GM18873 (cell line): Measurements from ENCODE around the gene CFAP92.

ENCODE experiments used
- ATAC-seq: cut with Tn5 transposase; IDR thresholded peaks from one replicate; pipeline ENCODE4 v1.9.1; 2021; ENCODE audit warnings: mild to moderate bottlenecking, moderate library complexity, moderate number of reproducible peaks; ENCODE audit not compliant: unreplicated experiment, low FRiP score

The CFAP92 gene

GRCh38 chr3:128992926-128993460 lies 883 bp downstream of the CFAP92 start:
- no peak for ATAC-seq

- no peak for ATAC-seq
Measured at GRCh38 chr3:128991355-128991895, 2.5 kb downstream of the CFAP92 start.

- no peak for ATAC-seq
Measured at GRCh38 chr3:128988286-128988685, 5.6 kb downstream of the CFAP92 start.

- no peak for ATAC-seq
Measured at GRCh38 chr3:128987302-128988100, 6.4 kb downstream of the CFAP92 start.

GRCh38 chr3:128984596-128984995 lies 9.3 kb downstream of the CFAP92 start:
- ATAC-seq, result no peak

- ATAC-seq, result no peak
Measured at GRCh38 chr3:128983293-128984069, 10.4 kb downstream of the CFAP92 start.

- no peak for ATAC-seq
Measured at GRCh38 chr3:128975276-128975675, 18.6 kb downstream of the CFAP92 start.

- no peak for ATAC-seq
Measured at GRCh38 chr3:128973988-128974564, 19.8 kb downstream of the CFAP92 start.

GRCh38 chr3:128971421-128972100 lies 22.3 kb downstream of the CFAP92 start:
- no peak for ATAC-seq

GRCh38 chr3:128970740-128971047 lies 23.2 kb downstream of the CFAP92 start:
- ATAC-seq, result no peak

GRCh38 chr3:128969993-128970739 lies 23.7 kb downstream of the CFAP92 start:
- ATAC-seq, result no peak

GRCh38 chr3:128967748-128968355 lies 26.0 kb downstream of the CFAP92 start:
- ATAC-seq, result no peak

- ATAC-seq, result no peak
Measured at GRCh38 chr3:128965818-128966217, 28.1 kb downstream of the CFAP92 start.

- no peak for ATAC-seq
Measured at GRCh38 chr3:128965280-128965679, 28.6 kb downstream of the CFAP92 start.

- ATAC-seq, result no peak
Measured at GRCh38 chr3:128956440-128956839, 37.4 kb downstream of the CFAP92 start.

GRCh38 chr3:128950223-128950938 lies 43.5 kb downstream of the CFAP92 start:
- ATAC-seq, result no peak

GRCh38 chr3:128949158-128949557 lies 44.7 kb downstream of the CFAP92 start:
- no peak for ATAC-seq

- no peak for ATAC-seq
Measured at GRCh38 chr3:128946411-128946810, 47.5 kb downstream of the CFAP92 start.

GRCh38 chr3:128945878-128946175 lies 48.0 kb downstream of the CFAP92 start:
- no peak for ATAC-seq
